Mesothelial cell of epicardium (in vitro differentiated cells): ENCODE measurements around the gene ERC2. TPM values are rescaled to one million over a fixed set of nuclear protein-coding genes. Genes with fewer than 3 reads are reported as not detected.

Experiments
- DNase-seq, 2 experiments: peaks; one replicate each; pipeline ENCODE4 v3.0.0; 2021; ENCODE audit warnings: low spot score in 2 of 2; ENCODE audit not compliant: unreplicated experiment in 2 of 2
- H3K27ac Mint-ChIP-seq: 2 replicates; pipeline ENCODE4 v1.8.0; 2021; ENCODE audit warnings: mixed read lengths
- H3K27me3 Mint-ChIP-seq: 2 replicates; pipeline ENCODE4 v1.8.0; 2021; ENCODE audit warnings: low read depth, mixed read lengths
- H3K36me3 Mint-ChIP-seq: 2 replicates; pipeline ENCODE4 v1.8.0; 2021; ENCODE audit warnings: mixed read lengths
- H3K4me1 Mint-ChIP-seq: 2 replicates; pipeline ENCODE4 v1.8.0; 2021; ENCODE audit warnings: mixed read lengths
- H3K4me3 Mint-ChIP-seq: 2 replicates; pipeline ENCODE4 v1.8.0; 2021; ENCODE audit warnings: mild to moderate bottlenecking, moderate library complexity, mixed read lengths
- H3K9me3 Mint-ChIP-seq: 2 replicates; pipeline ENCODE4 v1.8.0; 2021; ENCODE audit warnings: mixed read lengths
- total RNA-seq: library from RNA; stranded (reverse); gene quantifications from 3 replicates; pipeline ENCODE4 v1.2.1, GENCODE V29; 2021
- TF ChIP-seq, protein P1 (sequence below): fragments of 200-600 bp; sonication (generic); IDR thresholded peaks from one replicate; pipeline ENCODE4 v1.5.0; 2021; ENCODE audit warnings: antibody characterized with exemption; ENCODE audit not compliant: unreplicated experiment

The ERC2 gene
- total RNA-seq, 1 donor from 2014 or later: 15.6 TPM

DNA sequence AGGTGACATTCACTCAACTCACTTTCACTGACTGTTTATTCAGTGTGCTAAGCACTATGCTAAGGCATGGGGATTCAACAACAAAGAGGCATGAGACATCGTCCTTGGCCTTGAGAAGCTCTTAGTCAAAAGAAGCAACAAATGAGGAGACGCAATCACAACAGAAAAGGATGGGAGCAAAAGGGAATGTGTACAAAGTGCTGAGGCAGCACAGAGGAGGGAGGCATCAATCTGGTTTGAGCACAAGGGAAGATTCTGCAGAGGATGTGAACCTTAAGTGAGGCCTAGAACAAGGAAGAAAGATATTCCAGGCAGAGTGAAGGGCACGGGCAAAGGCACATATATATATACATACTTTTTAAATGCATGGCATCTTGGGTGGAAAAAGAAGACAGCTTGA is 151.3 kb downstream of the ERC2 start:
- no peaks in the 10 kb centered on the region for H3K36me3 Mint-ChIP-seq
- no peak overlapping the region for H3K4me3 Mint-ChIP-seq
- H3K4me1 Mint-ChIP-seq: peaks cover 43% of the 10 kb centered on the region
- TF ChIP-seq, protein P1, sequence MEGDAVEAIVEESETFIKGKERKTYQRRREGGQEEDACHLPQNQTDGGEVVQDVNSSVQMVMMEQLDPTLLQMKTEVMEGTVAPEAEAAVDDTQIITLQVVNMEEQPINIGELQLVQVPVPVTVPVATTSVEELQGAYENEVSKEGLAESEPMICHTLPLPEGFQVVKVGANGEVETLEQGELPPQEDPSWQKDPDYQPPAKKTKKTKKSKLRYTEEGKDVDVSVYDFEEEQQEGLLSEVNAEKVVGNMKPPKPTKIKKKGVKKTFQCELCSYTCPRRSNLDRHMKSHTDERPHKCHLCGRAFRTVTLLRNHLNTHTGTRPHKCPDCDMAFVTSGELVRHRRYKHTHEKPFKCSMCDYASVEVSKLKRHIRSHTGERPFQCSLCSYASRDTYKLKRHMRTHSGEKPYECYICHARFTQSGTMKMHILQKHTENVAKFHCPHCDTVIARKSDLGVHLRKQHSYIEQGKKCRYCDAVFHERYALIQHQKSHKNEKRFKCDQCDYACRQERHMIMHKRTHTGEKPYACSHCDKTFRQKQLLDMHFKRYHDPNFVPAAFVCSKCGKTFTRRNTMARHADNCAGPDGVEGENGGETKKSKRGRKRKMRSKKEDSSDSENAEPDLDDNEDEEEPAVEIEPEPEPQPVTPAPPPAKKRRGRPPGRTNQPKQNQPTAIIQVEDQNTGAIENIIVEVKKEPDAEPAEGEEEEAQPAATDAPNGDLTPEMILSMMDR: no peak
- no peak for DNase-seq
- H3K9me3 Mint-ChIP-seq: no peaks in the 10 kb centered on the region
- no peak overlapping the region for H3K27ac Mint-ChIP-seq
- no peaks in the 10 kb centered on the region for H3K27me3 Mint-ChIP-seq

DNA sequence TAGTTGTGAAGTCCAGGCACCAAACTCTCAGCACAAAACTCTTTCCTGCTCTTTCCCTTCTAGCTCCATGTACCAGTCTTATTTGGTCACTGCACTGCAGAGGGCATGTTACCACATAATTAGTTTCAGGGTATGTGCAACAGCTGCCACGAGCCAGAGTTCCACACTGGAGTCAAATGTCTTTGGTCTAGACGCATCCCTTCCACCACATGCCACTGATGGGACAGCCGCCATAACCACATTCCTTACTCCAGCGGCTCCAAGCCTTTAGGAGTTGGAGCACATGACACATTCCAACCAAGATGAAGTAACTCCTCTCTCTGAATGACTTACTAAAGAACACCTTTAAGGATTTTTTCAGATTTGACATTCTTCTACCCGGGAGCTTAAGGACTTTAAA is 153.4 kb downstream of the ERC2 start:
- DNase-seq: no peak
- Mint-ChIP-seq H3K36me3 (no peaks in the 10 kb centered on the region), H3K4me3 (no peak overlapping the region), H3K4me1 (peaks cover 24% of the 10 kb centered on the region), H3K9me3 (no peaks in the 10 kb centered on the region), H3K27ac (peak overlapping the region; percentile 50), H3K27me3 (no peaks in the 10 kb centered on the region)
- TF ChIP-seq, protein P1: no peak

DNA sequence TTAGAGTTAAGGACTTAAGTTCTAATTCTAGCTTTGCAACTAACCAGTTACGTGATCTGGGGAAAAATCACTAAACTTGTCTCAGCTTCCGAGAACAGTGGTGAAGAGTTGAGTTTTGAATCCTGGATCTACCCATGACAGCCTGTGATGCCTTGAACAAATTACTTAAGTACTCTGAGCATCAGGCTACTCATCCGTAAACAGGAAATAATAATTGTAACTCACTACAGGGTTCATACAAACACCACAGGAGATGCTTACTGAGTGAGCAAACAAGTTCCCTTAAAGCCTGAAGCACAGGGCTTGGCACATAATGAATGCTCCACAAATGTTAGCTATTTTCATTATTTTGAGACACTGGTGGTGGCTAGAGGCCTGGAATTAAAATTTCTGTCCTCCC is 158.8 kb downstream of the ERC2 start:
- H3K4me1 Mint-ChIP-seq: peaks cover 14% of the 10 kb centered on the region
- H3K4me3 Mint-ChIP-seq: no peak overlapping the region
- no peaks in the 10 kb centered on the region for H3K27me3 Mint-ChIP-seq
- H3K36me3 Mint-ChIP-seq: no peaks in the 10 kb centered on the region
- TF ChIP-seq, protein P1: no peak
- H3K9me3 Mint-ChIP-seq: no peaks in the 10 kb centered on the region
- DNase-seq: no peak
- H3K27ac Mint-ChIP-seq: no peak overlapping the region

DNA sequence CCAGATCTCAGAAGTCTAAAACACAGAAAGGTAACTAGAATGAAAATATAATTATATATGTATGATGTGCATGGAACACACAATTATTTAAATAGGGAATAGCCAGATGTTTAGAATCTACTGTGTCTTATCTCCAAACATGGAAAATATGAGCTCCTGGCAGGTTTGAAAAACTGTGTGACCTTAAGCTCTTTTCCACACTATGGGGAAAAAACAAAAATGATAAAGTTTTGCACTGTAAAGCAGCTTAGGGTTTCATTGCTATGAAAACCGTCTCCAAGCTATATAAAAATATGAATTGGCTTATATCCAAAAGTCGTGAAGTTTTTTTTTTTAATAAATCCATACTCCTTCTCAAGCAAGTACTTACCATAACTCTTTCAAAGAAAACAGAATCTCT is 159.8 kb downstream of the ERC2 start:
- Mint-ChIP-seq H3K4me3 (no peak overlapping the region), H3K9me3 (no peaks in the 10 kb centered on the region), H3K27ac (peak overlapping the region; percentile 82), H3K4me1 (peaks cover 16% of the 10 kb centered on the region), H3K27me3 (no peaks in the 10 kb centered on the region), H3K36me3 (no peaks in the 10 kb centered on the region)
- TF ChIP-seq, protein P1: no peak
- no peak for DNase-seq

DNA sequence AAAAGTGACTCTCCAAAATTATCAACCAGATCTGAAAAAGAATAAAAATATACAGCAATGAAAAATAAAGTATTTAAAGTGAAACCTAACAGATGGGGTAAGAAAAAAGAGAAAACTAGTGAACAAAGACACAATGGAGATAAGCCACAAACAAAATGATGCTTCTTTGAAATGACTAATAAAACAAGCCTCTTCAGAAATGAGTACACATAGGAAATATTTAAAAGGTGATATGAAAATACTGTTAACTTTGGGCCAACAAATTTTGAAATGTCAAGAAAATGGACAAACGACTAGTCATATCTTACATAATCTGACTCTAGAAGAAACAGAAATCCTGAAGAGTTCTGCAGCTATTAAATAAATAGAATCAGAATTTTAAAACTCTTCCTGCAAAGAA is 164.2 kb downstream of the ERC2 start:
- DNase-seq: no peak
- H3K4me3 Mint-ChIP-seq: no peak overlapping the region
- H3K36me3 Mint-ChIP-seq: no peaks in the 10 kb centered on the region
- TF ChIP-seq, protein P1: no peak
- peaks cover 18% of the 10 kb centered on the region for H3K4me1 Mint-ChIP-seq
- no peaks in the 10 kb centered on the region for H3K27me3 Mint-ChIP-seq
- no peaks in the 10 kb centered on the region for H3K9me3 Mint-ChIP-seq
- no peak overlapping the region for H3K27ac Mint-ChIP-seq

DNA sequence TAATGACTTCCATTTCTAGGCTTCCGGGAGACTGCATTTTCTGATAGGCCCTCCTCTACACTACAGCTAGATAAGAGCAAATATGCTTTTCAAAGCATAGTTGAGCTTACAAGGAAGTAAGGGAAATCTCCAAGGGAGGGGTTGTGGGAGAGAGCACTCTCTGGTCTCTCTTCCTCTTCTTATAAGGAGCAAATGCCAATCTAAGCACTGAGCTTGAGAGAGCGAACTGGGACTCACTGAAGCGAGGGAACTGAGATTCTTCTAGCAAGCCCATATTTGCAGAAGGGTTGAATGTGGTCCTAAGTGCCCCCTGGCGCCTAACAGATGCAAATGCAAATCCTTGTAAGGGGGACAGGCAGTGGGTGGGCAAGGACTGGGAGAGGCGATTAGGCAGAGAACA is 164.8 kb downstream of the ERC2 start:
- H3K27me3 Mint-ChIP-seq: no peaks in the 10 kb centered on the region
- H3K36me3 Mint-ChIP-seq: no peaks in the 10 kb centered on the region
- H3K4me1 Mint-ChIP-seq: peaks cover 12% of the 10 kb centered on the region
- TF ChIP-seq, protein P1: no peak
- peaks cover 2% of the 10 kb centered on the region for H3K9me3 Mint-ChIP-seq
- H3K4me3 Mint-ChIP-seq: no peak overlapping the region
- peak in 1 of 2 experiments; percentile 53 for DNase-seq
- H3K27ac Mint-ChIP-seq: no peak overlapping the region
